ENCODE results near the gene CCL18. TPM values are rescaled to one million over a fixed set of nuclear protein-coding genes. Genes with fewer than 3 reads are reported as not detected.
"Not testable (repeated sequence)": the region's sequence is repeated elsewhere in the genome, so short reads cannot be mapped to it uniquely, and the experiment has no call there.

The CCL18 gene
- total and polyA plus RNA-seq, 5 donors from 2014 or later = not detected

DNA sequence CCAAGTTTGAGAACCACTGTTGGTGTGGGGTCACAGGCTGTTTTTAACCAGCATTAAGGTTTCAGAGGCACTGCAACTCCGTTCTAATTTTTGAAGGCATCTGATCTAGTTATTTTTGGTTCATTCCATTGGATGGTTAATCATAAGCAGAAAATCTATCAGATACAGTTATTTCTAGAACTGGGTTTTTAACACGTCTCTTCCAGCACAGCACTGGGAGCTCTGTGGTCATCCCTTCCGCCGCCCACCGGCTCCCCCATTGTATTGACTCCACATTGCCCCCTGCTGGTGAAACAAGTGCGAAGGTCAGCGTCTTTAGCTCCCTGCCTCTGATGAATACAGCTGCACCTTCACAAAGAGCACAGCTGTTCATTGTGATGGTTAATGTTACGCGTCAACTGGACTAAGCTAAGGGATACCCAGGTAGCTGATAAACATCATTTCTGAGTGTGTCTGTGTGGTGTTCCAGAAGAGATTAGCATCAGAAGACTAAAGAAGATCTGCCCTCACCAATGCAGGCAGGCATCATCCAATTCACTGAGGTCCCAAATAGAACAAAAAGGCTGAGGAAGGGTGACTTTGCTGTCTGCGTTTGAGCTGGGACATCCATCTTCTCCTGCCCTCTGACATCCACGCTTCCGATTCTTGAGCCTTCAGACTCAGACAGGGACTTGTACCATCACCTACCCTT is 8.5 kb downstream of the CCL18 start:
- H3K4me3 ChIP-seq (ENCODE audit: low read depth, low read length) = no peak overlapping the region
- H3K36me3 ChIP-seq (ENCODE audit: control insufficient read depth, insufficient read depth, low read length) = no peaks in the 10 kb centered on the region
- ATAC-seq (ENCODE audit: low read depth in 2 of 2) (no peak), DNase-seq (peak; percentile 6 to 49 (median 9))
- Mint-ChIP-seq H3K36me3 (no peaks in the 10 kb centered on the region), H3K27ac (no peak overlapping the region), H3K4me1 (peaks cover 0 to 3% (median 1%) of the 10 kb centered on the region in 4 donors), H3K4me3 (no peak overlapping the region), H3K27me3 (no peaks in the 10 kb centered on the region), H3K9me3 (peaks cover 0 to 4% (median 0%) of the 10 kb centered on the region in 7 donors)
- no peak overlapping the region for H3K27ac ChIP-seq (ENCODE audit: insufficient read depth, low read length, poor library complexity, severe bottlenecking)
- peaks cover 4% of the 10 kb centered on the region for H3K27me3 ChIP-seq (ENCODE audit: control insufficient read depth, insufficient read depth, low read length)
- H3K9me3 ChIP-seq (ENCODE audit: control insufficient read depth in 2 of 2, low read length in 2 of 2) = peaks cover 0 to 2% of the 10 kb centered on the region in 2 experiments
- H3K4me1 ChIP-seq (ENCODE audit: control insufficient read depth, insufficient read depth, low read length, poor library complexity, severe bottlenecking) = no peaks in the 10 kb centered on the region

DNA sequence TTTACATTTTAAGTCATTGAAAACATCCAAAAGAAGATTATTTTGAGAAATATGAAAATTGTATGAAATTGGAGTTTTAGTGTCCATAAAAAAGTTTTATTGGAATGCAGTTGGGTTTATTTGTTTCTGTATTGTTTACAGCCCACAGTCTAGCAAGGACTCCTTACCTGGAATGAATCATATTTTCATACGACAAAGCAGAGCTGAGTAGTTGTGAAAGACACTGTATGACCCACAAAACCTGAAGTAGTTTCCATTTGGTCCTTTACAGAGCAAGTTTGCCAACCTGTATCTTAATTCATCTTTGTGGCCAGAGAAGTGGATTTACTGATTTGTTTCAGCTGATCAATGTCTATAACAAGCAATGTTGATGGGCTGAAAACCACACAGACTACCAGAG is 10.3 kb downstream of the CCL18 start:
- Mint-ChIP-seq H3K9me3 (peaks cover 0 to 4% (median 0%) of the 10 kb centered on the region in 7 donors), H3K27ac (no peak overlapping the region), H3K4me1 (peaks cover 0 to 3% (median 1%) of the 10 kb centered on the region in 4 donors), H3K36me3 (no peaks in the 10 kb centered on the region), H3K27me3 (peaks cover 8% of the 10 kb centered on the region), H3K4me3 (no peak overlapping the region)
- Histone ChIP-seq H3K27ac (ENCODE audit: insufficient read depth, low read length, poor library complexity, severe bottlenecking) (no peak overlapping the region), H3K36me3 (ENCODE audit: control insufficient read depth, insufficient read depth, low read length) (no peaks in the 10 kb centered on the region), H3K27me3 (ENCODE audit: control insufficient read depth, insufficient read depth, low read length) (peaks cover 4% of the 10 kb centered on the region), H3K4me3 (ENCODE audit: low read depth, low read length) (no peak overlapping the region), H3K4me1 (ENCODE audit: control insufficient read depth, insufficient read depth, low read length, poor library complexity, severe bottlenecking) (no peaks in the 10 kb centered on the region), H3K9me3 (ENCODE audit: control insufficient read depth in 2 of 2, low read length in 2 of 2) (peaks cover 0 to 2% of the 10 kb centered on the region in 2 experiments)
- ATAC-seq (ENCODE audit: low read depth in 2 of 2) (no peak), DNase-seq (no peak)

DNA sequence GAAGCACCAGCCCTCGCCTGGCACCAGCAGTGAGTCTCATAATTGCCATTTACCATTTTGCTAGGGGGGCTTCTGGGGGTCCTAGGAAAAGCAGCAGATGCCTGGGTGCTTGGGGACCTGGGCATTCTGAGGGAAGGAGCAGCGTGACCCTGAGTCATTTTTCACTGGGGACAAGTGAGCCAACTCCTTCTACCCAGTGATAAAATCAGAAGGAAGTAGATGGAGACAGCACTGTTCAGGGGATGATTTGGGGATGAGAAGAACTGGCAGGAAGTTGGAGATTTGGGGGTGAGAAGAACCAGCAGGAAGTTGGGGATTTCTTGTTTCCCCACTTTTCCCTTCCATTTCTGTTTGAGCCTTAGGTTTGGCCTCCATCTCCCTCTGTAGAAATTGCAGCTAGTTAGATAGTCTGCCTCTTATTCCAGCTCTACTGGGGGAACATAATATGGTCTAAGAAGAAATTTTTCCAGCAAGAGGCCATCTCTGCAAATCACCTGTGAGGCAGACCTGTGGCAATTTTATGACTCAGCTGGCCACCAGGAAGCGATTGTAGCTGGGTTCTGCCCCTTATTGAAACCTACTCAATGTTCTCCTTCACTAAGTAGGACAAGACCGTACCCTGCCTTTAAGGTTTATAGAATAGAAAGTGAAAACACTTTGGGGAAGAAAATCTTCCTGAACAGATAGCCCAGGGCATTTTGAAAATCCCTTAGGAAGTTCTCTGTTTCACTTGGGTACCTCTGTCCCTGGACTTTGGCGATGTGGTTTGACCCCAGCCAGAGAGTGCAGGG is 17.8 kb downstream of the CCL18 start:
- H3K36me3 ChIP-seq (ENCODE audit: control insufficient read depth, insufficient read depth, low read length); H3K36me3 Mint-ChIP-seq; H3K4me3 ChIP-seq (ENCODE audit: low read depth, low read length); H3K27ac ChIP-seq (ENCODE audit: insufficient read depth, low read length, poor library complexity, severe bottlenecking); H3K27me3 ChIP-seq (ENCODE audit: control insufficient read depth, insufficient read depth, low read length); H3K9me3 Mint-ChIP-seq; ATAC-seq (ENCODE audit: low read depth in 2 of 2); H3K9me3 ChIP-seq (ENCODE audit: control insufficient read depth in 2 of 2, low read length in 2 of 2); H3K4me1 ChIP-seq (ENCODE audit: control insufficient read depth, insufficient read depth, low read length, poor library complexity, severe bottlenecking); DNase-seq: not testable (repeated sequence)
- Mint-ChIP-seq H3K4me3 (peak overlapping the region in 2 of 4 donors; percentile 21 to 31), H3K27me3 (peaks cover 30% of the 10 kb centered on the region), H3K4me1 (peaks cover 0 to 15% (median 6%) of the 10 kb centered on the region in 4 donors), H3K27ac (peak overlapping the region in 1 of 3 donors; percentile 63)

DNA sequence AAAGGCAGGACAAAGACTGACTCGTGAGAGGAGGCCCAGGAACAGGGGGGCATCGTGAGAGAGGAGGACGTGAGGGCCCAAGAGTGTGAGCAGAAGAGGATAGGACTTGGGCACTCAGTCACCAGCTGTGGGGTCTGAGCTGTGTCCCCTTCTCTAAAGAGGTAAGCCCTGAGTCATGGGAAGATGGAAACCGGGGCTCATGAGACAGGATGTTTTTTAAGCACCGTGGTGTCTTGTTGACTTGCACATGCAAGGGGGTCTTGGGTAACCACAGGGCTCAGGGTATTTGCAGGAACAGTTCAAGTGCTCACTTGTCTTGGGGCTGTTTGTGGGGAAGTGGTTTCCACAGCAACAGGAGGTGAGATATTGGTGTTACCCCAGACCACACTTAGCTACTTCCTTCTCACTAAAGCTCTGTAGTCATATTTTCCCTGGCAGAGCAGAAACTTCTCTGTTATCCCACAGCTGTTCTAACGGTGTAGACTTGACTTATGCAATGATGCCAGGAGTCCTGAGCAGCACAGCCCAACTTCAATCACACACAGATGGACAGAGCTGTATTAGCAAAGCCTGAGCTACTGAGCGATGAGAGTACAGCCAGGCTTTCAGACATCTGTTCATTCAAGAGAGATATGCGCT is 18.5 kb downstream of the CCL18 start:
- H3K4me1 Mint-ChIP-seq = peaks cover 0 to 15% (median 6%) of the 10 kb centered on the region in 4 donors
- not testable (repeated sequence) for H3K27ac ChIP-seq (ENCODE audit: insufficient read depth, low read length, poor library complexity, severe bottlenecking); H3K4me1 ChIP-seq (ENCODE audit: control insufficient read depth, insufficient read depth, low read length, poor library complexity, severe bottlenecking); H3K36me3 Mint-ChIP-seq; H3K4me3 Mint-ChIP-seq; H3K9me3 ChIP-seq (ENCODE audit: control insufficient read depth in 2 of 2, low read length in 2 of 2); H3K36me3 ChIP-seq (ENCODE audit: control insufficient read depth, insufficient read depth, low read length); H3K27me3 ChIP-seq (ENCODE audit: control insufficient read depth, insufficient read depth, low read length); H3K9me3 Mint-ChIP-seq; H3K4me3 ChIP-seq (ENCODE audit: low read depth, low read length)
- ATAC-seq (ENCODE audit: low read depth in 2 of 2) (peak; percentile 46 to 50), DNase-seq (peak in 1 of 3 donors; percentile 46)
- H3K27me3 Mint-ChIP-seq = peaks cover 30% of the 10 kb centered on the region
- H3K27ac Mint-ChIP-seq = peak overlapping the region in 1 of 3 donors; percentile 63

DNA sequence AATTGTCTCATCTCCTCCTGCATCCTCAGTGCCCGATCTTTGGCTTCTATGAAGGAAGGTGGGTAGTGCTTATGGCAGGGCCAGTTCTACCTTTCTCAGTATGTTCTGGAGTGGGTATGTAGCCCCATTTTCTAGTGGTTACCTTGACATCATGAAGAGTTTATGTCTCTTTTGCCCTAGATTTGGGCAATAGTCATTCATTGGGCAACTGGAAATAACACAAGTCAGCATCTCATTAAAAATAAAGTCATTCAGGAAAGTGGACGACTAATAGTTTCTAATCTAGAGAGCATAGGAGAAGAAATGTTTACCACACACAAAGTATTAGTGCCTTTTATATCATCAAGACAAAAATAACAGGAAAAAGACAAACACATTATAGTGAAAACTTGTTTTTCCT is 19.6 kb downstream of the CCL18 start:
- not testable (repeated sequence) for H3K9me3 Mint-ChIP-seq; H3K36me3 ChIP-seq (ENCODE audit: control insufficient read depth, insufficient read depth, low read length); H3K27ac ChIP-seq (ENCODE audit: insufficient read depth, low read length, poor library complexity, severe bottlenecking); H3K9me3 ChIP-seq (ENCODE audit: control insufficient read depth in 2 of 2, low read length in 2 of 2); H3K4me3 ChIP-seq (ENCODE audit: low read depth, low read length); H3K4me1 ChIP-seq (ENCODE audit: control insufficient read depth, insufficient read depth, low read length, poor library complexity, severe bottlenecking); DNase-seq; H3K4me3 Mint-ChIP-seq; H3K36me3 Mint-ChIP-seq; H3K27me3 ChIP-seq (ENCODE audit: control insufficient read depth, insufficient read depth, low read length); H3K27ac Mint-ChIP-seq; ATAC-seq (ENCODE audit: low read depth in 2 of 2)
- H3K27me3 Mint-ChIP-seq = peaks cover 26% of the 10 kb centered on the region
- H3K4me1 Mint-ChIP-seq = peaks cover 0 to 15% (median 6%) of the 10 kb centered on the region in 4 donors

DNA sequence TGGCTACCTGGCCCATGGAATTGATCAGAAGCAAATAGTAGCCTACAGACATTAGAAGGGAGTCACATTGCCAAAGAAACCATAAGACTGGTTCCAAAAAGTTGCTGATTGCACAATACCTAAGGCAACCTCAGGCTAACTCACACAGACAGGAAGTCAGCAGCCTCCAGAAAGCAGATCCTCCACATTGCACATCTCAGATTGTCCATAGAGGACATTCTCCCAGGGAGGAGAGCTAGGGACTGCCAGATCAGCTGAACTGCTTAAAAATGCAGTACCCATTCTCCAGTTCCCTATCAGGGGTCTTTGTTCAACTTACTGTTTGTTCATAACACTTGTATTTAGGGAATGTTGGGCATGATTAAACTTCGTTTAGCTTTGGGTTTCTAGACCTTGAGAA is 21.7 kb downstream of the CCL18 start:
- Histone ChIP-seq H3K27ac (ENCODE audit: insufficient read depth, low read length, poor library complexity, severe bottlenecking) (no peak overlapping the region), H3K9me3 (ENCODE audit: control insufficient read depth in 2 of 2, low read length in 2 of 2) (no peaks in the 10 kb centered on the region), H3K36me3 (ENCODE audit: control insufficient read depth, insufficient read depth, low read length) (no peaks in the 10 kb centered on the region), H3K4me3 (ENCODE audit: low read depth, low read length) (no peak overlapping the region), H3K27me3 (ENCODE audit: control insufficient read depth, insufficient read depth, low read length) (no peaks in the 10 kb centered on the region), H3K4me1 (ENCODE audit: control insufficient read depth, insufficient read depth, low read length, poor library complexity, severe bottlenecking) (no peaks in the 10 kb centered on the region)
- ATAC-seq (ENCODE audit: low read depth in 2 of 2) = no peak
- no peak overlapping the region for H3K4me3 Mint-ChIP-seq
- H3K27me3 Mint-ChIP-seq = peaks cover 20% of the 10 kb centered on the region
- peaks cover 0 to 15% (median 6%) of the 10 kb centered on the region in 4 donors for H3K4me1 Mint-ChIP-seq
- H3K27ac Mint-ChIP-seq = no peak overlapping the region
- no peaks in the 10 kb centered on the region for H3K9me3 Mint-ChIP-seq
- no peaks in the 10 kb centered on the region for H3K36me3 Mint-ChIP-seq
- no peak for DNase-seq

DNA sequence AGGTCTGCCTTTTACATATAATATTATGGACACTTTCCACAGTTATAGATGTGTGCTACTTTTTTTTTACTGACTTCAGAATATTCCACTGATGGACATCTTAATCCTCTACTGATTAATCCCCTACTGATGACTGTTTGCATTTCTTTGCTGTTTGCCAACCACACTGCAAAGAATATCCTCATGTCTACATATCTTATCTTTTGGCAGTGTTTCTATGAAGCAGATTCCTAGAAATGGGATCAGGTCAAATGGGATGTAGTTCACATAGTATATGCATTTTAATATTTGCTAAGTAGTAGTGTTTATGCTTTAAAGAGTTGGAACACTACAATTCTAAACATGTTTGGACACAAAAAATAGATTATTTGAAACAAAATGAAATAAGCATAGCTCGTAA is 22.7 kb downstream of the CCL18 start:
- no peak overlapping the region for H3K27ac ChIP-seq (ENCODE audit: insufficient read depth, low read length, poor library complexity, severe bottlenecking)
- Mint-ChIP-seq H3K9me3 (no peaks in the 10 kb centered on the region), H3K27ac (no peak overlapping the region), H3K36me3 (no peaks in the 10 kb centered on the region), H3K27me3 (peaks cover 20% of the 10 kb centered on the region), H3K4me1 (peaks cover 0 to 15% (median 6%) of the 10 kb centered on the region in 4 donors), H3K4me3 (no peak overlapping the region)
- no peak for DNase-seq
- no peaks in the 10 kb centered on the region for H3K4me1 ChIP-seq (ENCODE audit: control insufficient read depth, insufficient read depth, low read length, poor library complexity, severe bottlenecking)
- ATAC-seq (ENCODE audit: low read depth in 2 of 2) = no peak
- no peak overlapping the region for H3K4me3 ChIP-seq (ENCODE audit: low read depth, low read length)
- no peaks in the 10 kb centered on the region for H3K9me3 ChIP-seq (ENCODE audit: control insufficient read depth in 2 of 2, low read length in 2 of 2)
- no peaks in the 10 kb centered on the region for H3K27me3 ChIP-seq (ENCODE audit: control insufficient read depth, insufficient read depth, low read length)
- H3K36me3 ChIP-seq (ENCODE audit: control insufficient read depth, insufficient read depth, low read length) = no peaks in the 10 kb centered on the region

Measured in CD4-positive, CD25-positive, alpha-beta regulatory T cell (primary cell).